ENCODE measurements around the gene RNF10.
A peak's percentile ranks its signal among the peaks of the same experiment; 100 is the strongest.

RNF10 gene

DNA sequence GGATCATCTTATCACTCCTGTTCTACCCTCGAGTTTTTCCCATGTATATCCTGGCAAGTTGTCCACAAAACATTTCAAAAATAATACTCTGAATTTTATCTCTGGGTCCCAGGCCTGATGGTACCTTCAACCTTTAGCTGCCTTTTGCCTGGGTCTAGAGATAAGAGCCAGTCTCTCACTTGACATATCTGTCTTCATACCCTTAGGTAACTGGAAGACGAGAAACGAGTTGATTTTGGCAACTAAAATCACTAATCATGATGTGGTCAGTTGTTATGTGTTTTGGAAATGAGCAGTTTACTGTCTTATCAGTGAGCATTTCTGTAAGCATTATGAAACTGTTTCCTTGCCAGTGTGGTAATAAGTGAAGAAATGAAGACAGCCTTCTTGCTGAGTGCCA, 6.3 kb downstream of the RNF10 start:
- Mint-ChIP-seq H3K9me3 (no peaks in the 10 kb centered on the region), H3K4me3 (no peak overlapping the region), H3K4me1 (peaks cover 39% of the 10 kb centered on the region), H3K27ac (peak overlapping the region in 2 of 3 experiments; percentile 26 to 38), H3K36me3 (ENCODE audit: low read depth) (peaks cover 37% of the 10 kb centered on the region), H3K27me3 (ENCODE audit: low read depth) (no peaks in the 10 kb centered on the region)
- TF ChIP-seq, protein P1, sequence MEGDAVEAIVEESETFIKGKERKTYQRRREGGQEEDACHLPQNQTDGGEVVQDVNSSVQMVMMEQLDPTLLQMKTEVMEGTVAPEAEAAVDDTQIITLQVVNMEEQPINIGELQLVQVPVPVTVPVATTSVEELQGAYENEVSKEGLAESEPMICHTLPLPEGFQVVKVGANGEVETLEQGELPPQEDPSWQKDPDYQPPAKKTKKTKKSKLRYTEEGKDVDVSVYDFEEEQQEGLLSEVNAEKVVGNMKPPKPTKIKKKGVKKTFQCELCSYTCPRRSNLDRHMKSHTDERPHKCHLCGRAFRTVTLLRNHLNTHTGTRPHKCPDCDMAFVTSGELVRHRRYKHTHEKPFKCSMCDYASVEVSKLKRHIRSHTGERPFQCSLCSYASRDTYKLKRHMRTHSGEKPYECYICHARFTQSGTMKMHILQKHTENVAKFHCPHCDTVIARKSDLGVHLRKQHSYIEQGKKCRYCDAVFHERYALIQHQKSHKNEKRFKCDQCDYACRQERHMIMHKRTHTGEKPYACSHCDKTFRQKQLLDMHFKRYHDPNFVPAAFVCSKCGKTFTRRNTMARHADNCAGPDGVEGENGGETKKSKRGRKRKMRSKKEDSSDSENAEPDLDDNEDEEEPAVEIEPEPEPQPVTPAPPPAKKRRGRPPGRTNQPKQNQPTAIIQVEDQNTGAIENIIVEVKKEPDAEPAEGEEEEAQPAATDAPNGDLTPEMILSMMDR (IDR thresholded peaks at IDR 0.05; ENCODE audit: unreplicated experiment in 3 of 3) = no peak

DNA sequence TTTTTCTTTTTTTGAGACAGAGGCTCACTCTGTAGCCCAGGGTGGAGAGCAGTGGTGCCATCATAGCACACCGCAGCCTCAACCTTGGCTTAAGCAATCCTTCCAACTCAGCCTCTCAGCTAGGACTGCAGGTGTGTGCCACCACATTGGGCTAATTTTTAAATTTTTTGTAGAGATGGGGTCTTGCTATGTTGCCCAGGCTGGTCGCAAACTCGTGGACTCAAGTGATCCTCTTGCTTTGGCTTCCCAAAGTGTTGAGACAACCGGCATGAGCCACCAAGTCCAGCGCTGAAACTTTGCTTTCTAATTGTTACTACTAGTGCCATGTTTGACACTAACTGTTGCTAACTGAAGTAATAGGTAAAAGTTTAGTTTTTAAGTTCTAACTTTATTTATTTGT, 8.0 kb downstream of the RNF10 start:
- Mint-ChIP-seq H3K4me1 (peaks cover 22% of the 10 kb centered on the region), H3K4me3 (no peak overlapping the region), H3K27ac (no peak overlapping the region), H3K27me3 (ENCODE audit: low read depth) (no peaks in the 10 kb centered on the region), H3K9me3 (no peaks in the 10 kb centered on the region), H3K36me3 (ENCODE audit: low read depth) (peaks cover 33% of the 10 kb centered on the region)
- TF ChIP-seq, protein P1 (IDR thresholded peaks at IDR 0.05; ENCODE audit: unreplicated experiment in 3 of 3) = no peak

DNA sequence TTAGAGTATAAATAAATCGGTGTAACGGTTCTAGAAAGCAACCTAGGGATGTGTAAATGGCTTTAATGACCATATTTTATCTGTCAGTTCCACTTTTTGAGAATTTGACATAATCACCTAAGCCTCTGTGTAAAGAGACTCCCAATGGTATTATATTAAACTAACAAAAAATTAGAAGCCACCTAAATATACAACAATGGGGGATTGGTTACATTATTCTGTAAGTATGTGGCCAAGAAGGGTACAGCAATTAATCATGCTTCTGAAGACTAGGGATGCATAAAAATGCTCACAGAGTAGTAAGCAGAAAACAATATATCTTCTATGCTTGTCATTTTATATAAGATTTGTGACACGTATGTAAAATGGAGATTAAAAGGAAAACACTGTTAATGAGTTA, 10.5 kb downstream of the RNF10 start:
- Mint-ChIP-seq H3K4me3 (no peak overlapping the region), H3K27ac (no peak overlapping the region), H3K4me1 (no peaks in the 10 kb centered on the region), H3K36me3 (ENCODE audit: low read depth) (peaks cover 13% of the 10 kb centered on the region), H3K9me3 (no peaks in the 10 kb centered on the region), H3K27me3 (ENCODE audit: low read depth) (no peaks in the 10 kb centered on the region)
- TF ChIP-seq, protein P1 (IDR thresholded peaks at IDR 0.05; ENCODE audit: unreplicated experiment in 3 of 3) = no peak

DNA sequence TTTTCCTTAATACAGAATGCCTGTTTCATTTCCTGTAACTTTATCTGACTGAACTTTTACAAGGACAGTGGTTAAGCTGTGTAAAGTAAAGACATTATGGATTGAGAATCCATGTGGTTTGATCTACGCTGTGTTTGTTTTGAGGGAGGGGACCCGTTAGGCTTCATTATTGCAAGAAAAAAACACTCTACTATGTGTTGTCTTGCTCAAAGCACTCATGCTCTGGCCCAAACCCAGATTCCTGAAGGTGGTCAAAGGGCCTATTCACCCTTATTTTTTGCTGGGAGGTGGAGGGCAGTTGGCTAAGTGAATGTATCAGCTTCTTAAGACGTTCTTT, 11.9 kb downstream of the RNF10 start:
- Mint-ChIP-seq H3K9me3 (no peaks in the 10 kb centered on the region), H3K27me3 (ENCODE audit: low read depth) (no peaks in the 10 kb centered on the region), H3K36me3 (ENCODE audit: low read depth) (peaks cover 6% of the 10 kb centered on the region), H3K27ac (no peak overlapping the region), H3K4me3 (no peak overlapping the region), H3K4me1 (no peaks in the 10 kb centered on the region)
- TF ChIP-seq, protein P1 (IDR thresholded peaks at IDR 0.05; ENCODE audit: unreplicated experiment in 3 of 3) = no peak

DNA sequence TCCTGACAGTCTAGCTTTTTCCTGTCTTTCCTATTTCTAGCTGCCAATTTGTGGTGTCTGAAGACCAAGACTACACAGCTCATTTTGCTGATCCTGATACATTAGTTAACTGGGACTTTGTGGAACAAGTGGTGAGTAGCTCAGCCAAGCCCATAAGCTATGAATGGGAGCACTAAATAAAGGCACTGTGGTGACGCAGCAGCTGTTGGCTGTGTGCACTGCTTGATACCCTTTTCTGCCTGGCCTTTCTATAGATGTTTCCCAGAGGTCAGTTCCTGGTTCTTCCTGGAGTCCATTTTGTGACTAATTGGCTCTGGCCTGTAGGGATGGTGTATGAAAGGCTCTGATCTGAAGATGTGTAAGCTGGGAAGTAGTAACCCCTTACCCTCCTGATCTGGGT, 20.5 kb downstream of the RNF10 start:
- Mint-ChIP-seq H3K9me3 (no peaks in the 10 kb centered on the region), H3K4me3 (no peak overlapping the region), H3K4me1 (peaks cover 8% of the 10 kb centered on the region), H3K27me3 (ENCODE audit: low read depth) (no peaks in the 10 kb centered on the region), H3K27ac (peak overlapping the region in 2 of 3 experiments; percentile 57 to 73), H3K36me3 (ENCODE audit: low read depth) (peaks cover 40% of the 10 kb centered on the region)
- TF ChIP-seq, protein P1 (IDR thresholded peaks at IDR 0.05; ENCODE audit: unreplicated experiment in 3 of 3) = no peak

DNA sequence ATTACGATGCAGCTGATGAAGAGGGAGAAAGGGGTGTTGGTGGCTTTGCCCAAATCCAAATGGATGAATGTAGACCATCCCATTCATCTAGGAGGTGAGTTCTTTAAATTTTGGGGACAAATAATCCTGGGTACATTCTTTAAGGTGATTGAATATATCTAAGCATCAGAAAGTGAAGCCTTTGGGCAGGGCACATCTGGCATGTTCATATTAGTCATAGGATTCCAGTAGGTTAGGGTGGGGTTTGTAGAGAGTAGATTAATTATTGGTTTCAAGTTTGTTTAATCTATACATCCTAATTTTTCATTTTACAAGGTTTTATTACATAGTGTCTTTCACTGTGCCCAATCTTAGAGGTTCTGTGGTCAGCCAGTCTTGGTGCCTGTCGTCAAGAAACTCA, 23.4 kb downstream of the RNF10 start:
- H3K4me1 Mint-ChIP-seq = peaks cover 8% of the 10 kb centered on the region
- no peak overlapping the region for H3K27ac Mint-ChIP-seq
- TF ChIP-seq, protein P1 (IDR thresholded peaks at IDR 0.05; ENCODE audit: unreplicated experiment in 3 of 3) = no peak
- H3K9me3 Mint-ChIP-seq = no peaks in the 10 kb centered on the region
- H3K4me3 Mint-ChIP-seq = no peak overlapping the region
- no peaks in the 10 kb centered on the region for H3K27me3 Mint-ChIP-seq (ENCODE audit: low read depth)
- H3K36me3 Mint-ChIP-seq (ENCODE audit: low read depth) = peaks cover 60% of the 10 kb centered on the region

Data from nephron (organoid).